ENCODE data around the gene KCNN1.

- TF ChIP-seq EZH2 (IDR thresholded peaks at IDR 0.05; ENCODE audit: borderline replicate concordance, low read length) (no peak), CTCF (IDR thresholded peaks at IDR 0.05; ENCODE audit: low read length) (no peak)
Observed at GRCh38 chr19:18041054-18041453, 74.1 kb downstream of the KCNN1 start.
